ENCODE results near the gene ZAP70.

DNA sequence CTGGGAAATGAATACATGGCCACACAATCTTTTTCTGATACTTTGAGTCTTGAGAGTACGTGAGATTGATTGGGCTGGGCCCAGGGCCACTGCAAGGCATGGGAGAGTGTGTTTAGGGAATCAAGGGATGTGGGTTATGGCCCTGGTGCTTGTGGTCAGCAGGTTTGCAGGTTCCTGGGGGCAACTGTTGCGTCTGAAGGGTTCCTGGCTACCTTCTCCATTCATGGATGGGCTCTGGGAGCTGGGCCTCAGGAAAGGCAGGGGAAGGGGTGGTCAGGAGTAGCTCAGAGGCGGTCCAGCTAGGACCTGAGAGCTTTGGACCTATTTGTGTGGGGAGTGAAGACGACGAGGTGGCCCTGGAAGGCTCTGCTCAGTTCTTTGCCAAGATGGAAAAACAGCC, 8.4 kb upstream of the ZAP70 start:
- TF ChIP-seq, protein P1, sequence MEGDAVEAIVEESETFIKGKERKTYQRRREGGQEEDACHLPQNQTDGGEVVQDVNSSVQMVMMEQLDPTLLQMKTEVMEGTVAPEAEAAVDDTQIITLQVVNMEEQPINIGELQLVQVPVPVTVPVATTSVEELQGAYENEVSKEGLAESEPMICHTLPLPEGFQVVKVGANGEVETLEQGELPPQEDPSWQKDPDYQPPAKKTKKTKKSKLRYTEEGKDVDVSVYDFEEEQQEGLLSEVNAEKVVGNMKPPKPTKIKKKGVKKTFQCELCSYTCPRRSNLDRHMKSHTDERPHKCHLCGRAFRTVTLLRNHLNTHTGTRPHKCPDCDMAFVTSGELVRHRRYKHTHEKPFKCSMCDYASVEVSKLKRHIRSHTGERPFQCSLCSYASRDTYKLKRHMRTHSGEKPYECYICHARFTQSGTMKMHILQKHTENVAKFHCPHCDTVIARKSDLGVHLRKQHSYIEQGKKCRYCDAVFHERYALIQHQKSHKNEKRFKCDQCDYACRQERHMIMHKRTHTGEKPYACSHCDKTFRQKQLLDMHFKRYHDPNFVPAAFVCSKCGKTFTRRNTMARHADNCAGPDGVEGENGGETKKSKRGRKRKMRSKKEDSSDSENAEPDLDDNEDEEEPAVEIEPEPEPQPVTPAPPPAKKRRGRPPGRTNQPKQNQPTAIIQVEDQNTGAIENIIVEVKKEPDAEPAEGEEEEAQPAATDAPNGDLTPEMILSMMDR (IDR thresholded peaks at IDR 0.05) = no peak
- TF ChIP-seq POLR2AphosphoS5 (IDR thresholded peaks at IDR 0.05) = no peak

Measured in gastroesophageal sphincter (tissue), 3 donors.